ENCODE results near the gene TRERF1.

- no peak for TF ChIP-seq POLR2A (IDR thresholded peaks at IDR 0.05)
- TF ChIP-seq CTCF (IDR thresholded peaks at IDR 0.05): no peak
- peak in 1 of 2 donors; percentile 6 for TF ChIP-seq POLR2AphosphoS5 (IDR thresholded peaks at IDR 0.05)
- TF ChIP-seq EP300 (IDR thresholded peaks at IDR 0.05): peak in 1 of 4 donors; percentile 47
These were observed 224.4 kb downstream of the TRERF1 start for GRCh38 chr6:42227173-42227850.

Data from upper lobe of left lung (tissue), 4 donors.